BLaER1 treated with 17β-estradiol and CSF1 and Interleukin-3, amounts not matched to agents 10 nM and 100 nM (cell line): ENCODE measurements around the gene RNF40.

Source experiments
- H3K27ac ChIP-seq, 11 experiments: shearing (Covaris generic); formaldehyde crosslinking; 2 replicates each; pipeline ENCODE4 v1.8.1; 2022
- H3K27me3 ChIP-seq, 11 experiments: shearing (Covaris generic); formaldehyde crosslinking; 2 replicates each; pipeline ENCODE4 v1.8.1; 2022
- H3K36me3 ChIP-seq, 11 experiments: shearing (Covaris generic); formaldehyde crosslinking; 2 replicates each; pipeline ENCODE4 v1.8.1; 2022
- H3K4me1 ChIP-seq, 10 experiments: shearing (Covaris generic); formaldehyde crosslinking; 2 replicates each; pipeline ENCODE4 v1.8.1; 2022
- H3K4me2 ChIP-seq, 11 experiments: shearing (Covaris generic); formaldehyde crosslinking; 2 replicates each; pipeline ENCODE4 v1.8.1; 2022
- H3K4me3 ChIP-seq, 10 experiments: shearing (Covaris generic); formaldehyde crosslinking; 2 replicates each; pipeline ENCODE4 v1.8.1; 2022
- H3K9ac ChIP-seq, 11 experiments: shearing (Covaris generic); formaldehyde crosslinking; 2 replicates each; pipeline ENCODE4 v1.8.1; 2022
- H3K9me3 ChIP-seq, 11 experiments: shearing (Covaris generic); formaldehyde crosslinking; replicated peaks in 1 of 11; 2 replicates each; pipeline ENCODE4 v1.8.1; 2022
- H4K20me1 ChIP-seq, 11 experiments: shearing (Covaris generic); formaldehyde crosslinking; 2 replicates each; pipeline ENCODE4 v1.8.1; 2022
- Cebpa-rat ChIP-seq, 11 experiments: shearing (Covaris generic); IDR thresholded peaks; 2 replicates each; pipeline ENCODE4 v1.8.1; 2022

RNF40 gene

DNA sequence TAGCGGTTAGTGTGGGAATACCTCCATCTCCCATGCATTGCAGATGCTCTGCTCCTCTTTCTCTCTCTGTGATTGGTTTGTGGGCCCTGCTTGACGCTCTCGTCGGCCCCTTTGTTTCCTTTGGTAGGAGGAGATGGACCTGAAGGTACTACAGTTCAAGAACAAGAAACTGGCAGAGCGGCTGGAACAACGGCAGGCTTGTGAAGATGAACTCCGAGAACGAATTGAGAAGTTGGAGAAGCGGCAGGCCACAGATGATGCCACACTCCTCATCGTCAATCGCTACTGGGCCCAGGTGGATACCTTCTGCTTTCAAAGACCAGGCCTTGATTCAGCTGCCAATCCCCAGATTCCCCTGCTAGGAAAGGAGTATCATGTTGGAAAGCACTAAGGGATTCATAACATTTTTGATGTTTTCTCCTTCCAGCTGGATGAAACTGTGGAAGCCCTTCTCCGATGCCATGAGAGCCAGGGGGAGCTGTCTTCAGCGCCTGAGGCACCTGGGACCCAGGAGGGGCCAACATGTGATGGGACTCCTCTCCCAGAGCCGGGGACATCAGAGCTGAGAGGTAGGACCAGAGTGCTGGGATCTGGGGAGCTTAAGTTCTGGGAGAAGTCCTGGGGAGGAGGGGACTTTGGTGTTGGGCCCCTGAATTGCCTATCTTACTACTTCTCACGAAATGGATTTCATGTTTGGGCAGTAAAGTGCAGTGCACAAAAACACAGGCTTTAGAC, 1.0 kb downstream of the RNF40 start:
- H3K36me3 ChIP-seq, result peaks cover 51 to 72% (median 62%) of the 10 kb centered on the region in 11 experiments
- TF ChIP-seq Cebpa-rat (IDR thresholded peaks at IDR 0.05), result no peak

DNA sequence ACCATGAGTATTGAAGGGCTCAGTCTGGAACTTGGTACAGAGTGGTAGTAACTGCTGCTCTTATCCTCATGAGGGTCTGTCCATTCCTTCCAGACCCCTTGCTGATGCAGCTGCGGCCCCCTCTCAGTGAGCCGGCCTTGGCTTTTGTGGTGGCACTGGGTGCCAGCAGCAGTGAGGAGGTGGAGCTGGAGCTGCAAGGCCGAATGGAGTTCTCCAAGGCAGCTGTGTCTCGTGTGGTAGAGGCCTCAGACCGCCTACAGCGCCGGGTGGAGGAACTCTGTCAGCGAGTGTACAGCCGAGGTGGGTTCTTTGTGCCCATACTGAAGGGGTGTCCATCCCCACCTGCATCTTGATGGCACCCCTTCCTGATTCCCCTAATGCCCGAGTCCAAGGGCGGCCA, 2.0 kb downstream of the RNF40 start:
- H3K9me3 ChIP-seq, result no peaks in the 10 kb centered on the region
- no peak for TF ChIP-seq Cebpa-rat (IDR thresholded peaks at IDR 0.05)
- H3K4me2 ChIP-seq, result peak overlapping the region in 10 of 11 experiments; percentile 88 to 99 (median 96); a peak in 16 of 22 replicates
- peak overlapping the region in 2 of 10 experiments; percentile 85 to 88; a peak in 2 of 20 replicates for H3K4me3 ChIP-seq
- H3K27me3 ChIP-seq, result no peaks in the 10 kb centered on the region
- H3K9ac ChIP-seq, result peak overlapping the region; percentile 4 to 93 (median 88); a peak in 17 of 22 replicates
- H3K36me3 ChIP-seq, result peaks cover 61 to 76% (median 71%) of the 10 kb centered on the region in 11 experiments
- H3K27ac ChIP-seq, result no peak overlapping the region
- H3K4me1 ChIP-seq, result peaks cover 34 to 43% (median 41%) of the 10 kb centered on the region in 10 experiments
- H4K20me1 ChIP-seq, result peaks cover 0 to 57% (median 37%) of the 10 kb centered on the region in 11 experiments; a peak in 16 of 22 replicates

More for the DNA sequence above, 1.0 kb downstream of the RNF40 start:
- H3K27me3 ChIP-seq, result no peaks in the 10 kb centered on the region
- peak overlapping the region; percentile 88 to 100 (median 97) for H3K4me2 ChIP-seq
- peak overlapping the region; percentile 68 to 96 (median 88) for H3K4me3 ChIP-seq
- H3K27ac ChIP-seq, result peak overlapping the region in 10 of 11 experiments; percentile 71 to 86 (median 82); a peak in 21 of 22 replicates
- H3K9me3 ChIP-seq, result no peaks in the 10 kb centered on the region
- H3K9ac ChIP-seq, result peak overlapping the region; percentile 77 to 93 (median 88)
- peaks cover 44 to 53% (median 50%) of the 10 kb centered on the region in 10 experiments for H3K4me1 ChIP-seq
- peaks cover 0 to 48% (median 31%) of the 10 kb centered on the region in 11 experiments; a peak in 16 of 22 replicates for H4K20me1 ChIP-seq

GRCh38 chr16:30764816-30765465, 2.8 kb downstream of the RNF40 start:
- H3K36me3 ChIP-seq, result peaks cover 69 to 77% (median 71%) of the 10 kb centered on the region in 11 experiments
- peak overlapping the region in 10 of 11 experiments; percentile 8 to 93 (median 88); a peak in 13 of 22 replicates for H3K9ac ChIP-seq
- H3K27me3 ChIP-seq, result no peaks in the 10 kb centered on the region
- no peak overlapping the region for H3K4me3 ChIP-seq
- H4K20me1 ChIP-seq, result peaks cover 0 to 65% (median 37%) of the 10 kb centered on the region in 11 experiments; a peak in 16 of 22 replicates
- no peak overlapping the region for H3K27ac ChIP-seq
- no peak for TF ChIP-seq Cebpa-rat (IDR thresholded peaks at IDR 0.05)
- H3K4me2 ChIP-seq, result no peak overlapping the region
- H3K9me3 ChIP-seq, result no peaks in the 10 kb centered on the region
- H3K4me1 ChIP-seq, result peaks cover 26 to 35% (median 33%) of the 10 kb centered on the region in 10 experiments

DNA sequence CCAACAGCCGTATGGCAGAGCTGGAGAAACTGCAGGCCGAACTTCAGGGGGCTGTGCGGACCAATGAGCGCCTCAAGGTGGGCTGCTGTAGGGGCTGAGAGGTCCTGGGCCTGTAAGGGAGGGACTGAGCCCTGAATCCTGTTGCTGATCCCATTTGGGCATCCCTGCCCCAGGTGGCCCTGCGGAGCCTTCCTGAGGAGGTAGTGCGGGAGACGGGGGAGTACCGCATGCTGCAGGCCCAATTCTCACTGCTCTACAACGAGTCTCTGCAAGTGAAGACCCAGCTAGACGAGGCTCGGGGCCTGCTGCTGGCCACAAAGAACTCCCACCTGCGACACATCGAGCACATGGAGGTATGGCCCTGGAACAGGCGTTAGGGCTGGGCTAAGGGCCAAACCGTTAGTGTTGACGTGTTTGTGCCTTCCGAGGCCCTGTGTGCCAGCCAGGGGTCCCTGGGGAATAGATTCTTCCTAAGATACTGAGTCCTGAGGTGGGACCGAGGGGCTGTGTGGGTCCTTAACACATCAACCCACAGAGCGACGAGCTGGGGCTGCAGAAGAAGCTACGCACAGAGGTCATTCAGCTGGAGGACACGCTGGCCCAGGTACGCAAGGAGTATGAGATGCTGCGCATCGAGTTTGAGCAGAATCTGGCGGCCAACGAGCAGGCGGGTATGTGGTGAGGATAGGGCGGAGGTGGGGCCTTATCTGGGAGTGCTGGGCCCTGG, 4.2 kb downstream of the RNF40 start:
- no peak for TF ChIP-seq Cebpa-rat (IDR thresholded peaks at IDR 0.05)
- no peaks in the 10 kb centered on the region for H3K9me3 ChIP-seq
- H4K20me1 ChIP-seq, result peaks cover 0 to 73% (median 37%) of the 10 kb centered on the region in 11 experiments; a peak in 16 of 22 replicates
- peak overlapping the region in 4 of 11 experiments; percentile 1 to 87 (median 28); a peak in 3 of 22 replicates for H3K9ac ChIP-seq
- H3K27ac ChIP-seq, result no peak overlapping the region
- H3K4me2 ChIP-seq, result no peak overlapping the region
- H3K27me3 ChIP-seq, result no peaks in the 10 kb centered on the region
- H3K4me3 ChIP-seq, result no peak overlapping the region
- peaks cover 12 to 21% (median 19%) of the 10 kb centered on the region in 10 experiments for H3K4me1 ChIP-seq
- peaks cover 82 to 86% (median 84%) of the 10 kb centered on the region in 11 experiments for H3K36me3 ChIP-seq

DNA sequence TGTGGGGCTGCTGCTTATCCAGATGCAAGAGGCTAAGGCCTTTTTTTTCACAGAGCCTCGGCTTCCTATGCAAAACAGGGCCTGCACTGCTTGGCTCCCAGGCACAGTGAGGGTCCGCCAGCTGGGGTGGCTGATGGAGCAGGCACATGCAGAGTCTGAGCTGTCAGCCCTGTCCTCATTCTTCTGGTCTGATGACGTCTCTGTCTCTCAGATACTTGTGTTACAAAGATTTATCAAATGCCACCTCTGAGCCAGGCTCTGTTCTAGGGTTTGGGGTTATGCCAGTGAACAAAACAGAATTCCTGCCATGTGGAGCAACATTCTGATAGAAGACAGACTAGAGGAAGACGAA, 4.8 kb downstream of the RNF40 start:
- no peaks in the 10 kb centered on the region for H3K27me3 ChIP-seq
- H3K4me1 ChIP-seq, result peaks cover 12 to 21% (median 18%) of the 10 kb centered on the region in 10 experiments
- peak overlapping the region in 3 of 11 experiments; percentile 3 to 87 (median 15); a peak in 3 of 22 replicates for H3K9ac ChIP-seq
- no peak for TF ChIP-seq Cebpa-rat (IDR thresholded peaks at IDR 0.05)
- H3K27ac ChIP-seq, result no peak overlapping the region
- peaks cover 87 to 91% (median 89%) of the 10 kb centered on the region in 11 experiments for H3K36me3 ChIP-seq
- no peak overlapping the region for H3K4me3 ChIP-seq
- H3K9me3 ChIP-seq, result no peaks in the 10 kb centered on the region
- peaks cover 0 to 77% (median 41%) of the 10 kb centered on the region in 11 experiments; a peak in 17 of 22 replicates for H4K20me1 ChIP-seq
- no peak overlapping the region for H3K4me2 ChIP-seq

DNA sequence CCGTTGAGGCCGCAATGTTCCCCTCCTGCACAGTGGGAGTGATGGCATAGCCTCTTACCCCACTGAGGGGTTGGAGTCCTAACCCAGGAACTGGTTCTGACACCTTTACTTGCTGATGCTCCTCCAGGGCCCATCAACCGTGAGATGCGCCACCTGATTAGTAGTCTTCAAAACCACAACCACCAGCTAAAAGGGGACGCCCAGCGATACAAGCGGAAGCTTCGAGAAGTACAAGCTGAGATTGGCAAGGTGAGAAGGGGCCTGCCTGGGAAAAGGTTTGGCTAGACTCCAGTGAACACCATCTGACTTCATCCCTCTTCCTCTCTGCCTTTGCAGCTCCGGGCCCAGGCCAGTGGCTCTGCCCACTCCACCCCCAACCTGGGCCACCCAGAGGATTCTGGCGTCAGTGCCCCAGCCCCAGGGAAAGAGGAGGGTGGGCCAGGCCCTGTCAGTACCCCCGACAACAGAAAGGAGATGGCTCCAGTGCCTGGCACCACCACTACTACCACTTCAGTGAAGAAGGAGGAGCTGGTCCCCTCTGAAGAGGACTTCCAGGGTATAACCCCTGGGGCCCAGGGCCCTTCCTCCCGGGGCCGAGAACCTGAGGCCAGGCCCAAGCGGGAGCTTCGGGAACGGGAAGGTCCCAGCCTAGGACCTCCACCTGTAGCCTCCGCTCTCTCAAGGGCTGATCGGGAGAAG, 5.8 kb downstream of the RNF40 start:
- H3K36me3 ChIP-seq, result peaks cover 97 to 100% (median 99%) of the 10 kb centered on the region in 11 experiments

DNA sequence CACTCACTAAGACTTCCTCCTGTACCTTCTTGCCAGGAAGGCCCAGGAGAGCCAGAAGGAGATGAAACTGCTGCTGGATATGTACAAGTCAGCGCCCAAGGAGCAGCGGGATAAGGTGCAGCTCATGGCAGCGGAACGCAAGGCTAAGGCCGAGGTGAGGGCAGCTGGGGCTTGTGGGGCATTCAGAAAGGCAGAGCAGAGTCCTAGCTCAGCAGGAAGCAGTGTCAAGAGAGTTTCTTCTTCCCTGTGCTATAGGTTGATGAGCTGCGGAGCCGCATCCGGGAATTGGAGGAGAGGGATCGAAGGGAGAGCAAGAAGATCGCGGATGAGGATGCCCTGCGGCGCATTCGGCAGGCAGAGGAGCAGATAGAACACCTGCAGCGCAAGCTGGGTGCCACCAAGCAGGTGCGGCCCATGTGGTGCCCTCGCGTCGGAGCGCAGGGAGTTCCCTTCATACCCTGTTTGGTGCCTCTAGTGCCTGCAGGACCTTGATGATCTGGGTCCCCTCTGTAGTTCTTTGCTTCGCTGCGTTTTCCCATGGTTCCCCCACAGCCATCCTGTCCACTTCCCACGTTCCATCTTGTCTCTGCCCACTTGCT, 6.6 kb downstream of the RNF40 start:
- peaks cover 98 to 100% (median 99%) of the 10 kb centered on the region in 11 experiments for H3K36me3 ChIP-seq
- H3K9me3 ChIP-seq, result no peaks in the 10 kb centered on the region
- H3K9ac ChIP-seq, result peak overlapping the region in 1 of 11 experiments; percentile 18; a peak in 1 of 22 replicates
- H4K20me1 ChIP-seq, result peaks cover 0 to 84% (median 48%) of the 10 kb centered on the region in 11 experiments; a peak in 18 of 22 replicates
- H3K4me2 ChIP-seq, result no peak overlapping the region
- no peak for TF ChIP-seq Cebpa-rat (IDR thresholded peaks at IDR 0.05)
- H3K4me1 ChIP-seq, result peaks cover 1 to 16% (median 8%) of the 10 kb centered on the region in 10 experiments; a peak in 18 of 20 replicates
- H3K27me3 ChIP-seq, result no peaks in the 10 kb centered on the region
- no peak overlapping the region for H3K27ac ChIP-seq
- H3K4me3 ChIP-seq, result no peak overlapping the region

More for the DNA sequence above, 5.8 kb downstream of the RNF40 start:
- Histone ChIP-seq H3K9ac (peak overlapping the region in 4 of 11 experiments; percentile 17 to 37 (median 28); a peak in 3 of 22 replicates), H3K9me3 (no peaks in the 10 kb centered on the region), H3K4me2 (no peak overlapping the region), H3K4me1 (peaks cover 9 to 21% (median 15%) of the 10 kb centered on the region in 10 experiments), H4K20me1 (peaks cover 0 to 84% (median 46%) of the 10 kb centered on the region in 11 experiments; a peak in 18 of 22 replicates), H3K27ac (no peak overlapping the region), H3K4me3 (no peak overlapping the region), H3K27me3 (no peaks in the 10 kb centered on the region)
- no peak for TF ChIP-seq Cebpa-rat (IDR thresholded peaks at IDR 0.05)
